Activated effector memory CD4-positive, alpha-beta T cell treated with Interleukin-2 at 50 U/mL for 16 hours (primary cell): ENCODE measurements around the gene DPF3.
A peak's percentile ranks its signal among the peaks of the same experiment; 100 is the strongest.

Experiments used
- DNase-seq: peaks from one replicate; pipeline ENCODE4 v3.0.0-alpha.2; 2020

Gene DPF3

GRCh38 chr14:72610831-72611200, 283.1 kb downstream of the DPF3 start:
- no peak for DNase-seq

DNA sequence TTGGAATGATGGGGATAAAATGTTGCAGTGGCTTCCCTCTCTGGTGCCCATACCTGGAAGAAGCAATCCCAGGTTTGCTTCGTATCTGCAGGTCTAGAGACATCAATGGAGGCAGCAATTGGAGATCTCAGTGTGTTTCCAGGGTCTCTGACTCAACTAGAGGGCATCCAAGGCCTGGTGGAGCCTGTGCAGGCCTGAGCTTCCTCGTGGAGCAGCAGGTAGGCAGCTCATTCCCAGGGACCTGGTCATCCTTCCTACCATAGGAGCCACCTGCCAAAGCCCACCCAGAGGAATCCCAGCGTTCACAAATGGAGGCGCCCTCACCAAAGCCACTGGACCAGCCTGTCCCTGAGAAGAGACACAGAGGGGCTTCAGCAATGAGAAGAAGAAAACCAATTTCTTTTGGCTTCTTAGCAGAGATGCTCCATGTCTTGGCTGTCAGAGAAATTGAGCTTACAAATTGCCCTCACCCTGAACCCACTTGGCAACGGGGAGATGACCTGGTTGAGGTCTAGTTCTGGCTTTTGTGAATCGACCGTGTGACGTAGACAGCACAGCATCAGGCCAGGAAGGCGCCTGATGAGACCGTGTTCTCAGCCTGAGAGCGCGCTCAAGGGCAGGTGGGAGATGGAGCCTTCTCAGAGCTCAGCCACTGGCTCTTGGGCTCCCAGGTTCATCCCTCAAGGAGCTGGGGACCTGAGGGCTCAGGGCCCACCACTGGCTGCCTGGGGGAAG, 283.6 kb downstream of the DPF3 start:
- no peak for DNase-seq

GRCh38 chr14:72609205-72609916, 284.5 kb downstream of the DPF3 start:
- DNase-seq, result no peak

GRCh38 chr14:72608391-72609204, 285.3 kb downstream of the DPF3 start:
- DNase-seq, result no peak

GRCh38 chr14:72607386-72608130, 286.3 kb downstream of the DPF3 start:
- no peak for DNase-seq

- no peak for DNase-seq
These were observed 287.0 kb downstream of the DPF3 start for GRCh38 chr14:72606879-72607278.

DNA sequence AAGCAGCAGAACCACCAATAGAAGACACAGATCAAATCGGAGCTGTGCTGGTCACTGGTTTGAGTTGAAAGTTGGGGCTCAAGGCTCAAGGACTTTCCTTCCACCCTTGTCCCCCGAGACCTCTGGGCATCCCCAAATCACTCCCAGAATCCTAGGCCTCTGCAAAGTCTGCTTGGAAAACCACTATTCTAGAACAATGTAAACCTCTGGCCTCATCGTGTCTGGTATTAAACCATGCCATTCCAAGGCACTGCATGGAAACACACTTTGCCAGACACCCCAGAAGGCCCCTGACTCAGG, 288.0 kb downstream of the DPF3 start:
- no peak for DNase-seq

DNA sequence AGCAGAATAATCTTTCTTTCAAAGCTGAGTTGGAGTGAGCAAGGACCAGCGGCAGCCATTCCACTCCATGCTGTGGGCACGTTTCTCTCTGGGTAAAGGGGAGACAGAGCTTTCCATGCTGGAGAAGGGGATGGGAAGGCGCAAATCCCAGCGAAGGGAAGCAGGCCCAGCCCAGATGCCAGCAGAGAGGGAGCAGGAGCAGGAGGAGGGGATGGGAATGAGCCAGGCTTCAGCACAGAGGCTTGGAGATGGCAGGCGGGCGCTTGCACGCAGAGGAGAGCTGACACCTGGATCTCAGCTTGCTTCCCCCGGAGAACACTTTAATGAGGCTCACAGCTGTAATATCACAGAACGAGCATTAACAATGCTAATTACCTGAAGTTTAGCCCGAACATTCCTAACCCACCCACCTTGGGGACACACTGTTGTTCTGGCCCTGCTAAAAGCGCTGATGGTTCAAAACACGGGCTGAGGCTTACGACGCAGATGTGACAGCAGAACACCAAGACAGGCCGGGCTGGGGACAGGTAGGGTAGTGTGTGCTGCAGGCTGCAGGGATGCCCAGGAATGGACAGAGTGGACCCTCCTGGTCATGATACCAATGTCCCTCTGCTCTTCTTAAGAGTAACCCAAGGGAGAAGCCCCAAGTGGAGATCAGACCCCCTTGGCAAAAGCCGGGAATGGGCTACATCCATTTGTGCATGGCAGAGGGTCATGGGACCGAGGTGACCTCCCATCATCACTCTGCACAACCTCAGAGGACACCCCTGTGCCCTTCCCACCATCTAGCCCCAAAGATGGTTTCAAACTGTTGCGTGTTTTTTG, 288.6 kb downstream of the DPF3 start:
- DNase-seq, result no peak

- no peak for DNase-seq
These were observed 289.8 kb downstream of the DPF3 start for GRCh38 chr14:72604133-72604532.

GRCh38 chr14:72603639-72604038, 290.3 kb downstream of the DPF3 start:
- DNase-seq, result no peak

DNA sequence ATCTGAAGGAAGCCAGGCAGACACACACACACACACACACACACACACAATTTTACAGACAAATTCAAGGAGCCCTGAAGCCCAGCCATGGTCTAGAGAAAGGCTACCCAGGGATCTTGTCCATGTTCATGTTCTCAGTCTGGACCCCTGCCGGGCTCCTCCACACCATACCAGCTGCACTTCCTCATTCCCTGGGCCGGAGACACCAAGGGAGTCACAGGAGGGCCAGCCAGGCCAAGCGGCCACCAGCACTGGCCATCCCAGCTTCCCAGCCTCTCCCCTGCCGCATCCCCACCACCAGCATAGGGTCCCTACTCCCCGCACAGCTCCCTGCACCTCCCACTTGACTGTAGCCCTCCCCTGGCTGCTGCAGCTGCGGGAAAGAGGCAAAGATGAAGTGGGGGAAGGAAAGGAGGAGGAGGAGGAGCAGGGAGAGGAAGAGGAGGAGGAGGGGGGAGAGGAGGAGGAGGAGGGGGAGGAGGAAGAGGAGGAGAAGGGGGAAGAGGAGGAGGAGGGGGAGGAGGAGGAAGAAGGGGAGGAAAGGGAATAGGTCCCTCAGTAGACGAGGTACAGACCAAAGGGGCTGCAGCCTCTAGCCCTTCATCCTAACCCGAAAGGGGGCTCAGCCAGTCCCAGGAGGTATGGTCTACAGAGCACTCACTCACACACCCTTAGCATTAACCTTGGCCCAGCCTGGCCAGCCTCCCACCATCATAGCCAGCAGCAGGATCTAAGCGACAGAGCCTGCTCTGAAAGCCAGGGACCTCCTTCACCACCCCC, 293.2 kb downstream of the DPF3 start:
- no peak for DNase-seq

- no peak for DNase-seq
These were observed 294.1 kb downstream of the DPF3 start for GRCh38 chr14:72599579-72600470.

- no peak for DNase-seq
These were observed 295.6 kb downstream of the DPF3 start for GRCh38 chr14:72598306-72598705.

DNA sequence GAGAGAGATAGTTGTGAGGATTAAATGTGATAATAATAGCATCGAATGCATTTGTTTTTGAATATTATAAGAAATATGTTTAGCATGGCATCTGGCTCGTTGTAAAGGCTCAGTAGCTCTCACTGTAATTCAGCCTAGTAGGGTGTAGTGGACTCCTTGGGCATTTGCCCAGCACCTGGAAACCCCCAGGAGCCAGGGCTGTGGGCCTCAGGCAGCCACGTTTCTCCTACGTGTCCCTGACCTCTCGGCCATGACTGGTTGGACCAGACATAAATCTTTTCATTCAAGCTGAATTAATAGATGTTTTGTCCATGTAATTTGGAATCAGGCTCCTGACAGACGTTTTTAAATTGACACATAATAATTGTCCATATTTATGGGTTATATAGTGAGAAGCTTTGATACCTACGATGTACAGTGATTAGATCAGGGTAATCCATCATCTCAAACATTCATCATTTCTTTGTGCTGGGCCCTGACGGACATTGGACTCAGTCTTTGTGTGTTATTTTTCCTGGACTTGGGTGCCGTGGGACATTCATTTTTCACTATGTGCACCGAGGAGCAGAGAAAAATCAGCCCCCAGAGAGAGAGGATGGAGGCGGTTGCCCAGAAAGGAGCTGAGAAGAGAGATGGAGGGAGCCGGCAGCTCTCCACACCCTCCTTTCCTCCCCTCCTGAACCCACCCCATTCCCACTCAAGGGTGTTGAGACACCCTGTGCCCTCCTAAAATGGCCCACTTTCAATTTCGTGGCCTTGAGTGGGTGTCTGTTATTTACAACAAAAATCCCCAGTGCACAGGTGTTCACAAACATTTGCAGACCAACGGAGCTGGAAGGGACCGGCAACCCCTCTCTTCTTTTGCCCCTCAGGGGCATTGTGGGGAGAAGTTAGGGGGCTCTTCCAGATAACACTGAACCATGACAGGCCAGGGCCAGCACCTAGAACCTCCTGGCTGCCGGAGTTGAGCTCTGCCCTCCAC, 296.4 kb downstream of the DPF3 start:
- DNase-seq, result no peak

- DNase-seq, result no peak
These were observed 298.6 kb downstream of the DPF3 start for GRCh38 chr14:72595152-72595862.

DNA sequence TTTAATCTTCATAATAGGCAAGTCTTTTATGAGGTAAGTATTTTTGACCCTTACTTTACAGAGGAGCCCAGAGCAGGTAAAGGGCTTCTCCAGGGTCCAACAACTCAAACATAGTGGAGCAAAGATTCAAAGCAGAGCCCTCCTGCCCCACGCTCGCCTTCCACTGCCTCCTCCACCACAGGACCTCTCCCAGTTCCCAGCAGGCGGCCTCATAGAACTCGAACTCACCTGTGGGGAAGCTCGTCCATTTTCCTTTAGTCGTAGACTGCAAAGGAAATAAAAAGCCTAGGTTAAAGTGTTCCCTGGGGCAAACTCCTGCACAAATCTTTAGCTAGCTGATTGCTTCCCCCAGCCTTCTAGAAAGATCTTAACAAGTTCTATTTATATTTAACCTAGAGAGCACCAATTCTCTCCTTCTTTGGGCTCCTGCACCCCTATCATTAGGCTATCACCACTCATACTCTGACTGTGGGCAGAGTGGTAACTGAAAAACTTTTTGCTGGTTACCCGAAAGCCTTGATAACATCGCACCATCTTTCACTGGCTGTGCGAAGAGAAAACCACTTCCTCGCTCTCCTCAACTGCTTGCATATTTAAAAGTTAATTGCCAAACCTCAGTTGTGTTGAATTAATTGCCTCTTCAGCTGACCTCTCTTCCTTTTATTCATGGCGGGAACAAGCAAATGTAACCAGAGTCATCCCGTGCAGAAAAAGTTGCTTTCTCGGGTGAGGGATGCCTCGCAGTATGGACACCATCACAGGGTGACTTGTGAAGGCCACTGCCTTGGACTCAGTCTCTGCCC, 299.6 kb downstream of the DPF3 start:
- DNase-seq, result peak; percentile 32

- no peak for DNase-seq
These were observed 302.5 kb downstream of the DPF3 start for GRCh38 chr14:72591391-72591790.

DNA sequence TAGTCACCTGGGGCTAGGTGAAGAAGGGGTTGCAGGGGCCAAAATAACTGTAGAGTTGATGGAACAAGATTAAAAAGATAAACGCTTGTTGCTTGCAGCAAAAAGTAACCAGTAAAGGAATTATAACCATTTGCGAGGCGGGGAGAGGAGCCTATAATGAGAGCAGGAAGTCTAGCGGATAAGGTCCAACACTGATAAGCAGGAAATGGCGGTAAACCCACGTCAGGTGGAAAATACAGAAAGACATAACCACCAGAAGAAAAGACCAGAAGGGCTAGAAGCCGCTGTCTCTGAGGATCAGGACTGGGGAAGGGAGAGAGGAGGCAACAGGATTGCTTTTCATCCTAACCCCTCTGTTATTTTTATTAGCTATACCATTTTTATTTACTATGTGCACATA, 303.3 kb downstream of the DPF3 start:
- DNase-seq, result no peak
